ENCODE results near the gene RUNX3.

Gene RUNX3

DNA sequence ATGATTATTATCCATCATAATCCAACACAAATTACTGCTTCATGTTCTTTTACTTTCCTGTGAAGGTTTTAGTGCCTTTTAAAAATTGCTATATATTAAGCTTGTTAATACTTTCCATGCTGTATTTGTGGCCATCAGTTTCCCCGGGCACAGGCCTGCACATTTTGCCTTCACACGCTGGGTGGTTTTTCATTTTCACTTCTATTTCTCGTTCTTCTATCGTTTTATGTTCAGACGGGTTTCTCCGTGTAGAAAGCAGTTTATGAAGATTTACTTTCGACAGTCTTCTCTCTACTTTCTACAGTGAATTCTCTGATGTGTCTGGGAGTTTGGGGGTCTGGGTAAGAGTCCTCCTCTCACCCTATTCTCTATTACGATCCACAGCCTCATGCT is 9.5 kb downstream of the RUNX3 start:
- no peaks in the 10 kb centered on the region; the same call in 1 of the 2 replicates for H3K36me3 ChIP-seq (replicated peaks; ENCODE audit: insufficient read depth, low read length)
- no peaks in the 10 kb centered on the region for H3K9me2 ChIP-seq (replicated peaks; ENCODE audit: insufficient read depth, low read length)
- H3F3A ChIP-seq (ENCODE audit: insufficient read depth, low read length): 0 out of 2 replicates have a peak, but pooled peaks cover 5% of the 10 kb centered on the region
- peaks cover 84% of the 10 kb centered on the region for H3K79me2 ChIP-seq (ENCODE audit: low read length)
- TF ChIP-seq EZH2 (optimal IDR thresholded peaks at IDR 0.05; ENCODE audit: low read depth, low read length) (no peak), EZH2phosphoT487 (IDR thresholded peaks at IDR 0.05; ENCODE audit: low read length) (no peak), CTCF (IDR thresholded peaks at IDR 0.05; ENCODE audit: low read length) (no peak)
- H3K27ac ChIP-seq (ENCODE audit: low read length): no peak overlapping the region
- no peaks in the 10 kb centered on the region for H3K27me3 ChIP-seq (replicated peaks; ENCODE audit: insufficient read depth, low read length)
- DNase-seq: no peak
- H3K9me3 ChIP-seq (replicated peaks; ENCODE audit: insufficient read depth, low read length): no peaks in the 10 kb centered on the region
- H3K4me3 ChIP-seq (ENCODE audit: low read length): no peak overlapping the region
- H2AFZ ChIP-seq (ENCODE audit: low read length): no peak overlapping the region
- H3K9ac ChIP-seq (ENCODE audit: low read length): no peak overlapping the region
- 0 out of 2 replicates have a peak, but pooled peaks cover 3% of the 10 kb centered on the region for H3K4me1 ChIP-seq (ENCODE audit: low read length)
- peaks cover 6% of the 10 kb centered on the region for H4K20me1 ChIP-seq (ENCODE audit: insufficient read depth, low read length)
- no peak overlapping the region for H3K4me2 ChIP-seq (ENCODE audit: low read depth, low read length)

DNA sequence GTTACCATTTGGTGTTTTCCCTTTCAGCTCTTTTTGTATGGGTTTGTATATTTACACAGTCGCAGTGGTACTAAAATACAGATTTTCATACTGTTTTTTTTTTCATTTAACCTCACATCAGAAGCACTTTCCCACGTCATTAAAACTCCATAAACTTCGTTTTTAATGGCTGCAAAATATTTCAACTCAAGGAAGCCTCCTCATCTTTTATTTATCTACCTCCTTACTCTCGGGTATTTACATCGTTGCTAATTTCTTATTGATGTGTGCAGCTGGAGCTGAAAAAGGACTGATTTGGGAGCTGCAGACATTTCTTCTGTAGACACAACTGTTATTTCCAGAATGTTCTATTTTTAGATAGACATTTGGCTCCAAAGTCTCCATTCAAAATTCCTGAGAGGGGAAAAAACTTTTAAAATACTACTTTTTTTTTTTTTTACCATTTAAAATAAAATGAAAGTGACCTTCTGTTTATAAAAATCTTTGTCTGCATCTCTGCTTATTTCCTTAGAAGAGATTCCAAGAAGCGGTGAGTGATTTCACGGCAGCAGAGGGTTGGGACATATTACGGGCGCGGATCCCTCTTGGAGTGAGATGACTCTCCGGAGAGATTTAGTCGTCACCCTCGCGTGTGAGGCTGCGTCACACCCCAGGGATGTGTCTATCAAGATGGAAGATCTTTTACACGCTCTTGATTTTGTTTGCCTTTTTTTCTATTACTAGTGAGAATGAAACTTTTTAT is 10.1 kb downstream of the RUNX3 start:
- Histone ChIP-seq H3F3A (ENCODE audit: insufficient read depth, low read length) (0 out of 2 replicates have a peak, but pooled peaks cover 5% of the 10 kb centered on the region), H3K9ac (ENCODE audit: low read length) (no peak overlapping the region), H3K36me3 (replicated peaks; ENCODE audit: insufficient read depth, low read length) (no peaks in the 10 kb centered on the region; the same call in 1 of the 2 replicates), H3K4me3 (ENCODE audit: low read length) (no peak overlapping the region), H3K4me2 (ENCODE audit: low read depth, low read length) (no peak overlapping the region), H3K27me3 (replicated peaks; ENCODE audit: insufficient read depth, low read length) (no peaks in the 10 kb centered on the region), H3K9me2 (replicated peaks; ENCODE audit: insufficient read depth, low read length) (no peaks in the 10 kb centered on the region), H2AFZ (ENCODE audit: low read length) (no peak overlapping the region), H3K4me1 (ENCODE audit: low read length) (0 out of 2 replicates have a peak, but pooled peaks cover 3% of the 10 kb centered on the region), H4K20me1 (ENCODE audit: insufficient read depth, low read length) (peaks cover 6% of the 10 kb centered on the region), H3K27ac (ENCODE audit: low read length) (no peak overlapping the region), H3K9me3 (replicated peaks; ENCODE audit: insufficient read depth, low read length) (no peaks in the 10 kb centered on the region), H3K79me2 (ENCODE audit: low read length) (peaks cover 78% of the 10 kb centered on the region)
- DNase-seq: no peak
- TF ChIP-seq EZH2phosphoT487 (IDR thresholded peaks at IDR 0.05; ENCODE audit: low read length): no peak
- TF ChIP-seq CTCF (IDR thresholded peaks at IDR 0.05; ENCODE audit: low read length): no peak
- no peak for TF ChIP-seq EZH2 (optimal IDR thresholded peaks at IDR 0.05; ENCODE audit: low read depth, low read length)

GRCh38 chr1:24918995-24919605 is 11.0 kb downstream of the RUNX3 start:
- no peaks in the 10 kb centered on the region; the same call in 1 of the 2 replicates for H3K36me3 ChIP-seq (replicated peaks; ENCODE audit: insufficient read depth, low read length)
- no peak overlapping the region for H2AFZ ChIP-seq (ENCODE audit: low read length)
- no peak for TF ChIP-seq EZH2 (optimal IDR thresholded peaks at IDR 0.05; ENCODE audit: low read depth, low read length)
- TF ChIP-seq CTCF (IDR thresholded peaks at IDR 0.05; ENCODE audit: low read length): no peak
- no peak for TF ChIP-seq EZH2phosphoT487 (IDR thresholded peaks at IDR 0.05; ENCODE audit: low read length)
- no peaks in the 10 kb centered on the region for H3K9me3 ChIP-seq (replicated peaks; ENCODE audit: insufficient read depth, low read length)
- H3K79me2 ChIP-seq (ENCODE audit: low read length): peaks cover 75% of the 10 kb centered on the region
- peaks cover 6% of the 10 kb centered on the region for H4K20me1 ChIP-seq (ENCODE audit: insufficient read depth, low read length)
- H3K27ac ChIP-seq (ENCODE audit: low read length): no peak overlapping the region
- DNase-seq: no peak
- H3K4me3 ChIP-seq (ENCODE audit: low read length): no peak overlapping the region
- 0 out of 2 replicates have a peak, but pooled peaks cover 3% of the 10 kb centered on the region for H3K4me1 ChIP-seq (ENCODE audit: low read length)
- H3K9ac ChIP-seq (ENCODE audit: low read length): no peak overlapping the region
- H3K27me3 ChIP-seq (replicated peaks; ENCODE audit: insufficient read depth, low read length): no peaks in the 10 kb centered on the region
- no peaks in the 10 kb centered on the region for H3K9me2 ChIP-seq (replicated peaks; ENCODE audit: insufficient read depth, low read length)
- no peak overlapping the region for H3K4me2 ChIP-seq (ENCODE audit: low read depth, low read length)
- 0 out of 2 replicates have a peak, but pooled peaks cover 5% of the 10 kb centered on the region for H3F3A ChIP-seq (ENCODE audit: insufficient read depth, low read length)
